GM19043 (cell line): ENCODE data around the gene MTHFS.

Experiments
- ATAC-seq: cut with Tn5 transposase; IDR thresholded peaks from one replicate; pipeline ENCODE4 v1.9.1; 2021; ENCODE audit warnings: low read depth; ENCODE audit not compliant: unreplicated experiment

MTHFS gene

GRCh38 chr15:79824136-79824701, 72.6 kb downstream of the MTHFS start:
- ATAC-seq: no peak

GRCh38 chr15:79820820-79821219, 76.0 kb downstream of the MTHFS start:
- ATAC-seq: no peak

- no peak for ATAC-seq
These were observed 76.6 kb downstream of the MTHFS start for GRCh38 chr15:79820176-79820575.

GRCh38 chr15:79816571-79816970, 80.2 kb downstream of the MTHFS start:
- ATAC-seq: no peak

- ATAC-seq: no peak
These were observed 81.3 kb downstream of the MTHFS start for GRCh38 chr15:79815468-79815867.

GRCh38 chr15:79812541-79812940, 84.3 kb downstream of the MTHFS start:
- ATAC-seq: no peak

- ATAC-seq: no peak
These were observed 85.1 kb downstream of the MTHFS start for GRCh38 chr15:79811406-79812405.

GRCh38 chr15:79804838-79805237, 92.0 kb downstream of the MTHFS start:
- ATAC-seq: no peak

- ATAC-seq: no peak
These were observed 98.5 kb downstream of the MTHFS start for GRCh38 chr15:79798311-79798710.
